H9 (cell line): ENCODE data around the gene CCDC127. TPM values are rescaled to one million over a fixed set of nuclear protein-coding genes. Genes with fewer than 3 reads are reported as not detected.

Experiments
- DNase-seq: peaks from one replicate; pipeline ENCODE4 v3.0.0-alpha.2; 2017
- H2AFZ ChIP-seq: one replicate; pipeline ENCODE4 v1.6.1; 2013; ENCODE audit warnings: mild to moderate bottlenecking, low read length, control low read depth, moderate library complexity
- H2AK5ac ChIP-seq: 2 replicates; pipeline ENCODE4 v1.6.1; 2013; ENCODE audit warnings: low read length, control low read depth, mixed read lengths; ENCODE audit not compliant: insufficient read length
- H2BK120ac ChIP-seq: one replicate; pipeline ENCODE4 v1.6.1; 2013; ENCODE audit warnings: low read depth, mild to moderate bottlenecking, low read length, control low read depth, inconsistent platforms; ENCODE audit not compliant: poor library complexity, severe bottlenecking
- H2BK12ac ChIP-seq: 2 replicates; pipeline ENCODE4 v1.6.1; 2013; ENCODE audit warnings: low read length, control low read depth, mixed read lengths, low read depth; ENCODE audit not compliant: insufficient read length
- H2BK15ac ChIP-seq: 2 replicates; pipeline ENCODE4 v1.6.1; 2013; ENCODE audit warnings: low read depth, low read length, control low read depth
- H2BK20ac ChIP-seq: one replicate; pipeline ENCODE4 v1.6.1; 2013; ENCODE audit warnings: low read depth, mild to moderate bottlenecking, low read length, control low read depth, inconsistent platforms; ENCODE audit not compliant: poor library complexity, severe bottlenecking
- H2BK5ac ChIP-seq: 2 replicates; pipeline ENCODE4 v1.6.1; 2013; ENCODE audit warnings: low read length, control low read depth, mixed read lengths; ENCODE audit not compliant: insufficient read length
- H3K14ac ChIP-seq: 2 replicates; pipeline ENCODE4 v1.6.1; 2013; ENCODE audit warnings: low read length, control low read depth; ENCODE audit not compliant: insufficient read depth
- H3K18ac ChIP-seq: 2 replicates; pipeline ENCODE4 v1.6.1; 2013; ENCODE audit warnings: low read depth, mild to moderate bottlenecking, mixed read lengths, low read length, control low read depth; ENCODE audit not compliant: insufficient read length
- H3K23ac ChIP-seq: 2 replicates; pipeline ENCODE4 v1.6.1; 2013; ENCODE audit warnings: low read length, control low read depth, mixed read lengths, low read depth; ENCODE audit not compliant: insufficient read length
- H3K23me2 ChIP-seq: 2 replicates; pipeline ENCODE4 v1.6.1; 2013; ENCODE audit warnings: low read depth, mild to moderate bottlenecking, mixed read lengths, low read length, control low read depth; ENCODE audit not compliant: insufficient read length, poor library complexity, severe bottlenecking
- H3K27ac ChIP-seq: 2 replicates; pipeline ENCODE4 v1.5.1; 2013; ENCODE audit warnings: low read length, control low read depth, mixed read lengths, low read depth; ENCODE audit not compliant: insufficient read length
- H3K27me3 ChIP-seq: 2 replicates; pipeline ENCODE4 v1.6.1; 2013; ENCODE audit warnings: low read length, control low read depth, inconsistent platforms; ENCODE audit not compliant: insufficient read depth
- H3K4ac ChIP-seq: 2 replicates; pipeline ENCODE4 v1.6.1; 2013; ENCODE audit warnings: low read depth, mild to moderate bottlenecking, control low read depth, inconsistent platforms, low read length, moderate library complexity
- H3K4me1 ChIP-seq: 2 replicates; pipeline ENCODE4 v1.6.1; 2013; ENCODE audit warnings: low read length, control low read depth, inconsistent platforms; ENCODE audit not compliant: insufficient read depth
- H3K4me2 ChIP-seq: 2 replicates; pipeline ENCODE4 v1.6.1; 2013; ENCODE audit warnings: low read length, control low read depth, mixed read lengths; ENCODE audit not compliant: insufficient read length, insufficient read depth
- H3K56ac ChIP-seq: 2 replicates; pipeline ENCODE4 v1.6.1; 2013; ENCODE audit warnings: low read depth, mild to moderate bottlenecking, mixed read lengths, low read length, control low read depth; ENCODE audit not compliant: insufficient read length
- H3K79me1 ChIP-seq: 2 replicates; pipeline ENCODE4 v1.6.1; 2013; ENCODE audit warnings: low read depth, mild to moderate bottlenecking, moderate library complexity, low read length, control low read depth, inconsistent platforms; ENCODE audit not compliant: insufficient read depth, poor library complexity, severe bottlenecking
- H3K79me2 ChIP-seq: 2 replicates; pipeline ENCODE4 v1.6.1; 2013; ENCODE audit warnings: low read length, control low read depth, inconsistent platforms; ENCODE audit not compliant: insufficient read depth
- H3K9ac ChIP-seq: 2 replicates; pipeline ENCODE4 v1.6.1; 2013; ENCODE audit warnings: low read length, control low read depth, mixed read lengths; ENCODE audit not compliant: insufficient read length; ENCODE audit errors: extremely low read depth
- H3K9me3 ChIP-seq: one replicate; pipeline ENCODE4 v1.6.1; 2013; ENCODE audit warnings: low read depth, low read length, inconsistent platforms; ENCODE audit not compliant: control insufficient read depth
- H3T11ph ChIP-seq: one replicate; pipeline ENCODE4 v1.6.1; 2013; ENCODE audit warnings: mild to moderate bottlenecking, low read length, control low read depth, inconsistent platforms
- H4K20me1 ChIP-seq: one replicate; pipeline ENCODE4 v1.6.1; 2013; ENCODE audit not compliant: control insufficient read depth, insufficient read length, insufficient read depth
- H4K5ac ChIP-seq: 2 replicates; pipeline ENCODE4 v1.6.1; 2013; ENCODE audit warnings: low read depth, mild to moderate bottlenecking, mixed read lengths, low read length, control low read depth; ENCODE audit not compliant: insufficient read length
- H4K8ac ChIP-seq: replicated peaks from 2 replicates; pipeline ENCODE4 v1.6.1; 2013; ENCODE audit warnings: low read length, control low read depth, mixed read lengths, low read depth; ENCODE audit not compliant: insufficient read length
- H4K91ac ChIP-seq: 2 replicates; pipeline ENCODE4 v1.6.1; 2013; ENCODE audit warnings: low read depth, mild to moderate bottlenecking, moderate library complexity, mixed read lengths, low read length, control low read depth; ENCODE audit not compliant: insufficient read length
- H3K27ac Mint-ChIP-seq, 3 experiments: 2 replicates in 2 of 3; 3 replicates in 1 of 3; pipeline ENCODE4 v1.8.0; 2020 to 2021; ENCODE audit warnings: mixed read lengths in 3 of 3, mild to moderate bottlenecking in 1 of 3, moderate library complexity in 1 of 3
- H3K27me3 Mint-ChIP-seq: 2 replicates; pipeline ENCODE4 v1.8.0; 2021; ENCODE audit warnings: low read depth, mild to moderate bottlenecking, moderate library complexity, mixed read lengths
- H3K36me3 Mint-ChIP-seq, 3 experiments: 2 replicates in 2 of 3; 3 replicates in 1 of 3; pipeline ENCODE4 v1.8.0; 2020 to 2021; ENCODE audit warnings: low read depth in 3 of 3, mixed read lengths in 3 of 3; ENCODE audit not compliant: insufficient read depth in 1 of 3
- H3K4me1 Mint-ChIP-seq, 2 experiments: 2 replicates each; pipeline ENCODE4 v1.8.0; 2020; ENCODE audit warnings: mixed read lengths in 2 of 2
- H3K4me3 Mint-ChIP-seq, 2 experiments: 2 replicates in 1 of 2; 3 replicates in 1 of 2; pipeline ENCODE4 v1.8.0; 2020 to 2021; ENCODE audit warnings: mild to moderate bottlenecking in 2 of 2, mixed read lengths in 2 of 2, moderate library complexity in 1 of 2
- H3K9me3 Mint-ChIP-seq, 2 experiments: 2 replicates in 1 of 2; 3 replicates in 1 of 2; pipeline ENCODE4 v1.8.0; 2020; ENCODE audit warnings: mild to moderate bottlenecking in 2 of 2, mixed read lengths in 2 of 2, moderate library complexity in 1 of 2
- CTCF ChIP-seq: fragments of 200-600 bp; sonication (generic); conservative IDR thresholded peaks from 3 replicates; pipeline ENCODE4 v1.8.0; 2021; ENCODE audit warnings: antibody characterized with exemption, mild to moderate bottlenecking
- WGBS: extraction: QIAGEN DNeasy Blood & Tissue Kit; methylation state at CpG from one replicate; pipeline ENCODE4 v1.1.7; 2013; ENCODE audit warnings: missing lambda C conversion rate, low lambda C conversion rate, mixed read lengths; ENCODE audit not compliant: insufficient read length; ENCODE audit errors: extremely low coverage; 5-methylcytosine and 5-hydroxymethylcytosine counted together
- total RNA-seq: library from RNA; stranded (reverse); gene quantifications from 2 replicates; pipeline ENCODE4 v1.2.1, GENCODE V29; 2021

The CCDC127 gene
- total RNA-seq, 1 experiment from 2014 or later, result 9.0 TPM

GRCh38 chr5:152077-152476 is 65.9 kb downstream of the CCDC127 start:
- Histone ChIP-seq H3K18ac (no peak overlapping the region), H3K4me1 (no peaks in the 10 kb centered on the region), H2BK5ac (no peak overlapping the region), H2BK120ac (no peak overlapping the region), H2BK20ac (no peak overlapping the region), H4K8ac (no peak overlapping the region), H3K4me2 (no peak overlapping the region), H3K4ac (no peak overlapping the region), H3T11ph (no peak overlapping the region), H3K27ac (no peak overlapping the region), H3K23ac (no peak overlapping the region), H3K14ac (no peak overlapping the region), H4K5ac (no peak overlapping the region), H3K9ac (no peak overlapping the region), H4K20me1 (no peaks in the 10 kb centered on the region), H2AK5ac (no peak overlapping the region), H3K56ac (no peak overlapping the region), H3K9me3 (peaks cover 5% of the 10 kb centered on the region), H3K79me1 (no peaks in the 10 kb centered on the region), H3K23me2 (no peaks in the 10 kb centered on the region), H2AFZ (no peak overlapping the region), H3K79me2 (no peaks in the 10 kb centered on the region), H3K27me3 (no peaks in the 10 kb centered on the region), H4K91ac (no peak overlapping the region), H2BK12ac (no peak overlapping the region), H2BK15ac (no peak overlapping the region)
- no peaks in the 10 kb centered on the region; the same call in 1 of the 2 replicates for H3K27me3 Mint-ChIP-seq
- peak overlapping the region in 2 of 3 experiments; percentile 15 to 32; a peak in 1 of 7 replicates for H3K27ac Mint-ChIP-seq
- no peak for DNase-seq
- H3K4me3 Mint-ChIP-seq, result no peak overlapping the region
- H3K4me1 Mint-ChIP-seq, result peaks cover 4 to 6% of the 10 kb centered on the region in 2 experiments
- no peak for TF ChIP-seq CTCF
- WGBS, result no CpG with 5 or more reads among the region's 6 CpGs
- peaks cover 9 to 11% of the 10 kb centered on the region in 2 experiments for H3K9me3 Mint-ChIP-seq
- peaks cover 39 to 93% (median 93%) of the 10 kb centered on the region in 3 experiments for H3K36me3 Mint-ChIP-seq
